Erythroblast (primary cell): Measurements from ENCODE around the gene CLPTM1.

Source experiments
- GATA1 ChIP-seq: IDR thresholded peaks from 2 replicates; pipeline ENCODE4 v1.6.1; 2011; ENCODE audit warnings: low read depth, mild to moderate bottlenecking, control low read depth, low read length, moderate library complexity
- POLR2A ChIP-seq: IDR thresholded peaks from 2 replicates; pipeline ENCODE4 v1.6.1; 2011; ENCODE audit warnings: mild to moderate bottlenecking, low read length

GRCh38 chr19:44943801-44944249 is 11.4 kb upstream of the CLPTM1 start:
- TF ChIP-seq POLR2A: peak; percentile 36
- no peak for TF ChIP-seq GATA1
